HEK293T (cell line): ENCODE results near the gene KCNMA1.

Experiments used
- CTBP1 ChIP-seq: fragments of 450-650 bp; IDR thresholded peaks from 2 replicates; pipeline ENCODE4 v1.6.1; 2016; ENCODE audit warnings: borderline replicate concordance
- L3MBTL2 ChIP-seq: fragments of 450-650 bp; conservative IDR thresholded peaks from 2 replicates; pipeline ENCODE4 v1.6.1; 2016; ENCODE audit warnings: mild to moderate bottlenecking

DNA sequence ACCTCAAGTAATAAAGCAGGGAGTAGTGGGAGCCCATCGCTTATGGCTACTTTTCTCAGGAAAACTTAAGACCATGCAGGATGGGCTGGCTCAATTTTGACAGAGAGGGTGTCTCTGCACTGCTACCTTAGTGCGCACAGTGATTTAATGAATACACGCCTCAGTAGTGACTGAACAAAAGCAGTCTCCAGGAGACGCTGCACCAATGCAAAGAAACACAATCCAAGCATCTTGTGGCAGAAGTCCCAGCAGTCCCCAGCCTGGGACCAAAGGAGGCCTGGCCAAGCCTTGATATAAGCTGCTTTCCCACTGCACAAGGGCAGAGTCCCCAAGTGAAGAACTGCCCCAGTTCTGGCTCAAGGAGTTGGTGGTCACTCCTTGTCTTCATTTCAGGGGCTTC, 368.9 kb downstream of the KCNMA1 start:
- TF ChIP-seq L3MBTL2 (no peak), CTBP1 (no peak)
